Measurements from ENCODE around the gene TTYH1. TPM values are rescaled to one million over a fixed set of nuclear protein-coding genes. Genes with fewer than 3 reads are reported as not detected.

Gene TTYH1
- polyA plus RNA-seq, 1 of the 3 experiments (the other 2 are of a cell fraction) = 0.05 TPM

DNA sequence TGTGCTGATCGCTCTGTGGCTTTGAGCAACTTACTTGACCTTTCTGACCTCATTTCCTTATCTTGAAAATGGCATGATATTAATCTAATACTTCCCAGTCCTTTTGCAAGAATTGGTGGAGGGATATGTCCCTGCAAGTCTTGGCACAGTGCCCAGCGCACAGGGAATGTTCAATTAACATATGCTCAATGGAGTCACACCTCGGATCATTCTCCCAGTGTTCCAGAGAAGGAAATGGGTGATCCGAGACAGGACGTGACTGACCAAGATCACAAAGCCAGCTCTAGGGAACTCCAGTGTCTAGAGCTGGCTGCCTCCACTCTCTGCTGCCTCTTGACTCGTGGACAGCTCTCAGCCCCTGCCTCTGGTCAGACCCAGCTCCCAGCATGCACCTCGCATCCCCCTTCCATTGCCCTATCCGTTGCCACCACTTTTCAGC lies 54.3 kb downstream of the TTYH1 start:
- 48% methylated on average over 8 of the region's 8 CpGs for WGBS (ENCODE audit: low lambda C conversion rate)
- H4K20me1 ChIP-seq (ENCODE audit: insufficient read depth) = no peaks in the 10 kb centered on the region

DNA sequence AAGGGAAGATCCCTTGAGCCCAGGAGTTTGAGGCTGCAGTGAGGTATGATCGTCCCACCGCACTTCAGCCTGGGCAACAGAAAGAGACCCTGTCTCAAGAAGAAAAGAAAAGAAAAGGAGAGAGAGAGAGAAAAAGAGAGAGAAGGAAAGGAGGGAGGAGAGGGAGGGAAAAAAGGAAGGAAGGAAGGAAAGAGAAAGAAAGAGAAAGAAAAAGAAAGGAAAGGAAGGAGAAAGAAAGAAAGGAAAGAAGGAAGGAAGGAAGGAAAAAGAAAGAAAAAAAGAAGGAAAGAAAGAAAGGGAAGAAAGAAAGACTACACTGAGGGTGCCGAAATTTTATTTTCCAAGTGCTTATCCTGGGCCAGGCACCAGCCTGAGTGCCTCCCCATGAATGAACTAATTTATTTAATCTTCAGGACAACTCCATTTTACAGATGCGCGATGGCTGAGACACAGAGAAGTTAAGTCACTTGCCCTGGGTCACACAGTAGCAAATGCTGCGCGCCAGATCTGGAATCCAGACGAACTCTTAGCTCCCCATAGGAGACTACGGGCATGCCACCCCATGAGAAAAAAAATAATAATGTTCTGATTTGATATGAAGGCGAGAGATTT lies 55.1 kb downstream of the TTYH1 start:
- Histone ChIP-seq H3F3A (replicated peaks; ENCODE audit: insufficient read depth) (peaks cover 20% of the 10 kb centered on the region), H4K20me1 (ENCODE audit: insufficient read depth) (no peaks in the 10 kb centered on the region), H3K36me3 (replicated peaks in 1 of 2; ENCODE audit: control insufficient read depth in 1 of 2, insufficient read depth in 2 of 2, low read length in 1 of 2) (no peaks in the 10 kb centered on the region), H2AFZ (ENCODE audit: low read depth) (no peak overlapping the region), H3K9ac (no peak overlapping the region), H3K27ac (ENCODE audit: low read depth in 2 of 2, low read length in 1 of 2) (no peak overlapping the region), H3K9me3 (no peaks in the 10 kb centered on the region), H3K79me2 (ENCODE audit: insufficient read depth) (no peaks in the 10 kb centered on the region), H3K9me2 (no peaks in the 10 kb centered on the region), H3K4me3 (ENCODE audit: low read depth in 2 of 2, low read length in 1 of 2) (no peak overlapping the region), H3K4me2 (peak overlapping the region; percentile 76), H3K4me1 (ENCODE audit: control insufficient read depth in 1 of 2, insufficient read depth in 2 of 2, low read depth in 1 of 2, low read length in 1 of 2) (no peaks in the 10 kb centered on the region; a peak in 1 of 4 replicates), H3K27me3 (ENCODE audit: insufficient read depth) (peaks cover 12% of the 10 kb centered on the region; the same call in 1 of the 2 replicates)
- TF ChIP-seq, protein P1, sequence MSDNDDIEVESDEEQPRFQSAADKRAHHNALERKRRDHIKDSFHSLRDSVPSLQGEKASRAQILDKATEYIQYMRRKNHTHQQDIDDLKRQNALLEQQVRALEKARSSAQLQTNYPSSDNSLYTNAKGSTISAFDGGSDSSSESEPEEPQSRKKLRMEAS (IDR thresholded peaks at IDR 0.05; ENCODE audit: low read depth) = no peak
- no peak for TF ChIP-seq CTCF (IDR thresholded peaks at IDR 0.05)
- WGBS (ENCODE audit: low lambda C conversion rate) = 61% methylated on average over 10 of the region's 10 CpGs
- no peak for DNase-seq
- ChIA-PET POLR2A (no interaction called here), CTCF (interaction anchor here (0.9 to 2.6 kb wide), 3 partner anchors 8 to 25 kb away, joined by 3 to 13 read pairs (median 8); no protein-coding TSS in a partner anchor)

More for the DNA sequence above, 54.3 kb downstream of the TTYH1 start:
- H3K79me2 ChIP-seq (ENCODE audit: insufficient read depth) = no peaks in the 10 kb centered on the region
- H3F3A ChIP-seq (replicated peaks; ENCODE audit: insufficient read depth) = peaks cover 21% of the 10 kb centered on the region
- DNase-seq = no peak
- no peaks in the 10 kb centered on the region for H3K9me2 ChIP-seq
- POLR2A ChIA-PET = interaction anchor here (1.0 kb wide), 1 partner anchor 21 kb away, joined by 3 read pairs; the partner anchor contains the start of gene LENG8
- H3K4me3 ChIP-seq (ENCODE audit: low read depth in 2 of 2, low read length in 1 of 2) = no peak overlapping the region
- no peaks in the 10 kb centered on the region for H3K9me3 ChIP-seq
- H3K4me1 ChIP-seq (ENCODE audit: control insufficient read depth in 1 of 2, insufficient read depth in 2 of 2, low read depth in 1 of 2, low read length in 1 of 2) = no peaks in the 10 kb centered on the region; a peak in 1 of 4 replicates
- CTCF ChIA-PET = interaction anchor here (1.4 to 2.6 kb wide), 3 partner anchors 9 to 78 kb away, joined by 3 to 13 read pairs (median 8); no protein-coding TSS in a partner anchor
- H3K36me3 ChIP-seq (replicated peaks in 1 of 2; ENCODE audit: control insufficient read depth in 1 of 2, insufficient read depth in 2 of 2, low read length in 1 of 2) = no peaks in the 10 kb centered on the region
- H2AFZ ChIP-seq (ENCODE audit: low read depth) = no peak overlapping the region
- H3K9ac ChIP-seq = no peak overlapping the region
- no peak overlapping the region for H3K4me2 ChIP-seq
- peaks cover 6% of the 10 kb centered on the region; the same call in 1 of the 2 replicates for H3K27me3 ChIP-seq (ENCODE audit: insufficient read depth)
- no peak for TF ChIP-seq USF2 (IDR thresholded peaks at IDR 0.05; ENCODE audit: borderline replicate concordance, low read depth, low read length)
- no peak for TF ChIP-seq SIN3A (IDR thresholded peaks at IDR 0.05; ENCODE audit: borderline replicate concordance, low read depth, low read length)
- TF ChIP-seq GATA2 (CRISPR knock-in tag; IDR thresholded peaks at IDR 0.05) = no peak
- TF ChIP-seq MXI1 (IDR thresholded peaks at IDR 0.05; ENCODE audit: low read depth, low read length) = no peak
- no peak for TF ChIP-seq RAD21 (IDR thresholded peaks at IDR 0.05; ENCODE audit: low read length)
- TF ChIP-seq NRF1 (IDR thresholded peaks at IDR 0.05; ENCODE audit: low read depth, low read length) = no peak
- H3K27ac ChIP-seq (ENCODE audit: low read depth in 2 of 2, low read length in 1 of 2) = no peak overlapping the region

All from SK-N-SH (cell line).